Cerebellar nuclear complex (tissue), 1 donor: ENCODE results near the gene CHURC1.
A peak's percentile ranks its signal among the peaks of the same experiment; 100 is the strongest.

ENCODE experiments used
- DNase-seq, 2 experiments: peaks; one replicate each; lab custom pipeline; 2025; lab: John Stamatoyannopoulos, UW

The CHURC1 gene

GRCh38 chr14:64938972-64939816 is 24.9 kb downstream of the CHURC1 start:
- DNase-seq = peak in 1 of 2 experiments; percentile 8

- no peak for DNase-seq
These were observed 25.5 kb downstream of the CHURC1 start for GRCh38 chr14:64939817-64940190.

- no peak for DNase-seq
These were observed 26.2 kb downstream of the CHURC1 start for GRCh38 chr14:64940336-64940910.

GRCh38 chr14:64942531-64943111 is 28.4 kb downstream of the CHURC1 start, which contains the start of gene GPX2:
Gene GPX2 (minus strand): TSS chr14:64942745. CDS start chr14:64942726, 19 bp downstream.
- no peak for DNase-seq

DNA sequence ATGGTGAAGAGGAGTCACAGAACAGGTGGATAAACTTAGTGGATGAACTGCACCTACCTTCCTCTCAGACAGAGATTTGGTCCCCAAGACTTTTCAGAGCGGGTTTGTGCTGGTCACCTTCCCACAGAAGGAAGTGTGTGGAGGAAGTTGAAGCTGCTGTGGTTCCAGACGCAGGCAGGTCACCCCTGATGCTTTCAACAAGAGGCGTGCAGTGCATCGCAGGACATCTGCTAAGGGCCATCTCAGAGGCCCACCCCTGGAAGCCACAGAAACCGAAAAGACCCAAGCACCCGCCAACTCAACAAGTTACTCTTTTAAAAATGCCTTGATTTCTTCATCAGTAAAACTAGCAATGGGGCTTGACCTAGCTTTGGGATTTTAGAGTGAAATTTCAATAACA is 29.3 kb downstream of the CHURC1 start:
- DNase-seq = no peak

GRCh38 chr14:64944041-64944440 is 29.8 kb downstream of the CHURC1 start:
- no peak for DNase-seq

DNA sequence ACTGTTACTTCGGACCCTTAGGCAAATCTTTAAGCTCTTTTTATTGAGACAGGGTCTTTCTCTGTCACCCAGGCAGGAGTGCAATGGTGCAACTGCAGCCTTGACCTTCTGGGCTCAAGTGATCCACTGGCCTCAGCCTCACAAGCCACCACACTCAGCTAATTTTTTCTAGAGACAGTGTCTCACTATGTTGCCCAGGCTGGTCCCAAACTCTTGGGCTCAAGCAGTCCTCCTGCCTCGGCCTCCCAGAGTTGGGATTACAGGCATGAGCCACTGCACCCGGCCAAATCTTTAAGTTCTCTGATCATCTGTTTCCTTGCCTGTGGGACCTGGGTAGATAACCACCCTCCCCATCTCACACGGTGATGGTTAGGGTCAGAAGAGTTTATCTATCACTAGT is 30.6 kb downstream of the CHURC1 start:
- DNase-seq = no peak

GRCh38 chr14:64945431-64946178 is 31.4 kb downstream of the CHURC1 start:
- DNase-seq = no peak

- DNase-seq = no peak
These were observed 32.2 kb downstream of the CHURC1 start for GRCh38 chr14:64946310-64947045.

- DNase-seq = peak in 1 of 2 experiments; percentile 5
These were observed 33.7 kb downstream of the CHURC1 start for GRCh38 chr14:64947710-64948611.

DNA sequence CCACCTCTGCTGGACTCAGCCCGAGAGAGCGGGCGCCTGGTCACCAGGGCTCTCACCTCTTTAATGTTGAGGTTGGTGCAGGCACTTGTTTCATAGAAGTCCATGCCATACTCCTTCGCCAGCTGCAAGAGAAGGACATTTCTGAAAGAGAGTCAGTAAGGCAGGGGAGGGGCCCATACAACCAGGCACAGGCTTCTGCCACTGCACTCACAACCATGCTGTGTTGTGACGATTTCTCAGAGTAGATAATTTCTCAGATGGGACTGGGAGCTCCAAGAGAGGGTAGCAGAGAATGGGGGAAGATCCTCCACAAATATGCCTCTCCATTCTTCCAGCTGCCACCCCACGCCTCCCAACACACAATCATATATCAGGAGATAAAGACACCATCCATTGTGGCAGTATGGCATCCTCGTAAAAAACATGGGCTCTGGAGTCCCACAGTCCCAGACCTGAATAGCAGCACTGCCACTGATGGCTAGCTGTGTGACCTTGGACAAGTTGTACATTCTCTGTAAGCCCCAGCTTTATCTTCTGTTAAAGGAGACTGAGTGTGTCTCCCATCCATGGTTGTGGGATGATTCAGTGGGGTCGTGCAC is 34.5 kb downstream of the CHURC1 start:
- no peak for DNase-seq

DNA sequence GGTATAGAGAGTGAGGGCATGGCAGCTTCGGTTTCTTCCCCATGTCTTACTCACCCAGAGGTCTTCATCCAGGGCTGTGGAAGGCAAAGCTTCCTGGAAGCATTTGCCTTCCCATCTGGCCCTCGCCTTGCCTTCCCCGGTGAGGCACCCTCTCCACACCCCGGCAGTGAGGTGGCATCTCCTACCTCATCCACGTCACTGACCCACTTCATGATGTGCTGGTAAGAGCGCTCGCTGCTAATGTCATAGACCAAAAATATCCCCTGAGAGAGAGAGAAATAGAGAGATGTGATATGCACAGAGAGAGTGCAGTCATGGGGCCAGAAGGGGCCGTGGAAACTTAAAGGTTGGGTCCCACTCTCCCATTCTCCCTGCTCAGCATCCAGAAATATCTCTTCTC is 36.6 kb downstream of the CHURC1 start:
- DNase-seq = no peak

GRCh38 chr14:64951291-64951690 is 37.0 kb downstream of the CHURC1 start:
- DNase-seq = no peak

DNA sequence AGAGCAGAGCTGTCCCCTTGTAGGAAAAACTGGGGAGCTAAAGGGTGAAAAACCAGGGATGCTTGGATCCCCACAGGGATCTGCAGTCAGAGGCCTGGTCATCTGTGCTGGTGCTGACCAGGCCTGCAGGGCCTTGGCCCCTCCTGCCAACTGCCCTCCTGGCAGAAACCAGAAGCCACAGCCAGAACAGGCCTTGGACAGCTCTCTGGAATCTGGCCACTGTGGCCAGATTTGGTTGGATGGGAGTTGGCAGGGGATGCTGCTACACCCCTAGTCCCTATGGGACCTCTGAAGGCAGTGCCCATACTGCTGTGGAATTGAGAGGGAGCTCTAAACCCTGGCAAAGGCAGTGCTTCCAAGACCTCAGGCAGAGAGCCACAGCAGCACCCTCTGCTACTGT is 37.5 kb downstream of the CHURC1 start:
- DNase-seq = peak; percentile 28

DNA sequence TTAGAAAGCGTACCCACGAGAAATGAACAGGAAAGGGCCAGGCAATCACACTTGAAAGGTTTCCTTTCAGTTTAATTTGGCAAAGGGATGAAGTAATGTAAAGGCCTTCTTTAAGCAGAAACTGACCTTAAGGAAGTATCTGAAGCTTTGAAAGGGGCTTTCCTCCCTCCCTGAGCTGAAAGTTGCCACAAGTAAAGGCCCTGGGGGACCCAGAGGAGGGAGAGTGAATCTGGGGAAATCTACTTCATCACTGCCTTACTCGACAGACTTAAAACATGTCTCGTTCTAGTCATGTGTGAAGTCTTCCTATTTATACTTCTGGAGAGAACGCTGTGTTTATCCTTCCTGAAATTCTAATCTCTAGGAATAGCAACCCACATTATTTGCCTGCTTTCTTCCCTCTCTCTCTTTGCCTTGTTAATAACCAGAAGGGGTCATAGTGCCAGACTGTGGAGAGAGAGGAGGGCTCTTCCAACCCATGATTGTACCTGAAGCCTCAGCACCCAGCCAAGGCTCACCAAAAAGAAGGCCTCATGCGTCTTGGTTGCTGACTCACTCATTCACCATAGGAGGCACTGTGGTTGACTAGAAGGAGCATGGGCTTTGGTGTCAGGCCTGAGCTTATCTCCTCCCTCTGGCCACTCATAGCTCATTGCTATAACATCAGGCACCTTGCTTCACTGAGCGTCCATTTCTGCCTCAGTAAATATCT is 38.5 kb downstream of the CHURC1 start:
- no peak for DNase-seq

GRCh38 chr14:64953310-64953654 is 39.0 kb downstream of the CHURC1 start:
- no peak for DNase-seq

GRCh38 chr14:64953661-64954060 is 39.4 kb downstream of the CHURC1 start:
- no peak for DNase-seq

- DNase-seq = no peak
These were observed 40.4 kb downstream of the CHURC1 start for GRCh38 chr14:64954491-64955240.

DNA sequence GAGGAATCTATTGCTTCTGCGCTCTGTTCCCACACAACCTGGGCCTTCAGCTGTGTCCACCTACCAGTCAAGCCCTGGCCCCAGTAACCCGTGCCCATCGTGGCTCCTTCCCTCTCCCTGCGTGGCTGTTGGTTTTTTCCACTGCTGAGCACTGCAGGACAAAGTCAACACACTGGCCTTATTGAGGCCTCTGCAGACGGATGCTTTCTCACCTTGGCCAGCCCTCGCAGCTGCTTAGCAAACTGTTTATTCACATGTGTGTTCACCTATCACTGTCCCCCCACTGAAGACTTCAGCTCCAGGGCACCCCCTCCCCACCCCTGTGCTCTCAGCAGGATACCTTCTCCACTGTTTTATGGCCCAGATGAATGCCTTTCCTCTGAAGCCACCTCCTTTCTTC is 41.0 kb downstream of the CHURC1 start:
- peak in 1 of 2 experiments; percentile 37 for DNase-seq
